K562 (cell line): ENCODE results near the gene CCDC200. TPM values are rescaled to one million over a fixed set of nuclear protein-coding genes. Genes with fewer than 3 reads are reported as not detected.
A peak's percentile ranks its signal among the peaks of the same experiment; 100 is the strongest.
"Not testable (repeated sequence)": the region's sequence is repeated elsewhere in the genome, so short reads cannot be mapped to it uniquely, and the experiment has no call there.

Experiments
- ATAC-seq: fragments of 200-7000 bp; cut with Tn5 transposase; 3 replicates; pipeline ENCODE4 v1.9.1; 2020; ENCODE audit warnings: moderate library complexity
- BruUV-seq: library from RNA; stranded (reverse); fragments of 400-500 nt; replicated peaks from 2 replicates; lab custom pipeline; 2021; lab: Mats Ljungman, UMichigan
- CTCF ChIA-PET: fragments of 300-600 bp; formaldehyde crosslinking; extraction: SDS; loops from one replicate; lab custom pipeline; 2021; ENCODE audit warnings: low intra/inter-chr PET ratio; lab: Yijun Ruan, JAX
- POLR2A ChIA-PET: fragments of 300-600, 350-650 bp; sonication (Branson Sonifier 250); formaldehyde crosslinking; extraction: SDS; loops from one replicate; lab custom pipeline; 2021; ENCODE audit warnings: antibody characterized with exemption, inconsistent platforms; lab: Yijun Ruan, JAX
- DNase-seq, 4 experiments: peaks; one replicate each; pipeline versions ENCODE4 v3.0.0 to v3.0.0-alpha.2; 2011 to 2018; ENCODE audit warnings: low spot score in 3 of 4, mixed read lengths in 3 of 4; ENCODE audit errors: extremely low read depth in 1 of 4
- FAIRE-seq: peaks from 2 replicates; lab custom pipeline; 2011; peaks lifted over from hg19 to GRCh38; lab: Jason Lieb, UNC
- H2AFZ ChIP-seq: 2 replicates; pipeline ENCODE4 v1.6.0; 2011; ENCODE audit warnings: low read depth, low read length, control low read depth, inconsistent platforms
- H3K27ac ChIP-seq: fragments of 200-600 bp; 3 replicates; pipeline ENCODE4 v1.8.0; 2011; ENCODE audit warnings: low read depth, mild to moderate bottlenecking, control low read depth, inconsistent platforms, low read length, moderate library complexity, mixed read lengths; ENCODE audit errors: extremely low read depth
- H3K27me3 ChIP-seq, 2 experiments: fragments of 300-600 bp in 1 of 2; 2 replicates in 1 of 2; 3 replicates in 1 of 2; pipeline versions ENCODE4 v1.6.0 to v1.8.0; 2011; ENCODE audit warnings: inconsistent platforms in 2 of 2, low read length in 2 of 2, mild to moderate bottlenecking in 1 of 2, mixed read lengths in 1 of 2, moderate library complexity in 1 of 2; ENCODE audit not compliant: control insufficient read depth in 2 of 2, insufficient read depth in 2 of 2
- H3K36me3 ChIP-seq: fragments of 300-600 bp; 3 replicates; pipeline ENCODE4 v1.8.0; 2011; ENCODE audit warnings: mild to moderate bottlenecking, low read length, inconsistent platforms; ENCODE audit not compliant: control insufficient read depth, insufficient read depth
- H3K4me1 ChIP-seq, 2 experiments: fragments of 200-600 bp in 1 of 2; replicated peaks in 1 of 2; 2 replicates in 1 of 2; 3 replicates in 1 of 2; pipeline versions ENCODE4 v1.5.1 to v1.8.0; 2011; ENCODE audit warnings: inconsistent platforms in 2 of 2, low read length in 2 of 2, mild to moderate bottlenecking in 1 of 2, mixed read lengths in 1 of 2, moderate library complexity in 1 of 2; ENCODE audit not compliant: control insufficient read depth in 2 of 2, insufficient read depth in 2 of 2
- H3K4me2 ChIP-seq: 2 replicates; pipeline ENCODE4 v1.6.1; 2011; ENCODE audit warnings: low read length, control low read depth, inconsistent platforms, mixed read lengths; ENCODE audit not compliant: insufficient read depth
- H3K4me3 ChIP-seq: fragments of 200-600 bp; sonication (generic), shearing (Covaris generic); 2 replicates; pipeline ENCODE4 v1.5.1; 2016; ENCODE audit warnings: control low read depth, inconsistent platforms
- H3K79me2 ChIP-seq: fragments of 200-600 bp; 3 replicates; pipeline ENCODE4 v1.8.0; 2011; ENCODE audit warnings: low read length, inconsistent platforms; ENCODE audit not compliant: control insufficient read depth, insufficient read depth
- H3K9ac ChIP-seq, 2 experiments: 2 replicates each; pipeline versions ENCODE4 v1.6.0 to v1.6.1; 2011; ENCODE audit warnings: low read depth in 2 of 2, low read length in 2 of 2, control low read depth in 1 of 2, inconsistent platforms in 1 of 2, mild to moderate bottlenecking in 1 of 2, mixed read lengths in 1 of 2; ENCODE audit not compliant: insufficient read depth in 1 of 2
- H3K9me1 ChIP-seq: one replicate; pipeline ENCODE4 v1.6.0; 2011; ENCODE audit warnings: inconsistent platforms, mild to moderate bottlenecking, low read length, moderate library complexity; ENCODE audit not compliant: control insufficient read depth, insufficient read depth
- H3K9me3 ChIP-seq: replicated peaks from 2 replicates; pipeline ENCODE4 v1.5.1; 2011; ENCODE audit warnings: low read depth, low read length, inconsistent platforms; ENCODE audit not compliant: control insufficient read depth, insufficient read depth
- H4K20me1 ChIP-seq: replicated peaks from 2 replicates; pipeline ENCODE4 v1.6.1; 2011; ENCODE audit warnings: low read length, inconsistent platforms, mixed read lengths; ENCODE audit not compliant: control insufficient read depth, insufficient read depth
- KHSRP ChIP-seq: fragments of 450-650 bp; IDR thresholded peaks from 2 replicates; pipeline ENCODE4 v1.6.1; 2017
- NCOA1 ChIP-seq: fragments of 450-650 bp; IDR thresholded peaks from 2 replicates; pipeline ENCODE4 v1.6.1; 2016; ENCODE audit warnings: low read depth
- TBL1XR1 ChIP-seq, 2 experiments: IDR thresholded peaks; 2 replicates each; pipeline ENCODE4 v1.6.1; 2012; ENCODE audit warnings: improper control_type of control experiment in 2 of 2, low read length in 2 of 2, mild to moderate bottlenecking in 1 of 2
- ZEB2 ChIP-seq: fragments of 450-650 bp; IDR thresholded peaks from 2 replicates; pipeline ENCODE4 v1.6.1; 2016
- ZNF146 ChIP-seq: IDR thresholded peaks from one replicate; pipeline ENCODE4 v1.6.1; 2018; ENCODE audit warnings: missing compliant biosample characterization; ENCODE audit not compliant: unreplicated experiment
- WGBS: fragments of 100-300 bp; shearing (Covaris generic); methylation state at CpG from one replicate; pipeline ENCODE4 v1.1.6; 2016; ENCODE audit warnings: low coverage, mixed read lengths; ENCODE audit not compliant: insufficient coverage; ENCODE audit errors: missing lambda C conversion rate; 5-methylcytosine and 5-hydroxymethylcytosine counted together
- in situ Hi-C: fragments of 300-500 bp; cut with MboI; formaldehyde crosslinking; loops from 4 replicates; pipeline ENCODE4 v1.15.0; 2018; ENCODE audit warnings: inconsistent platforms, mixed read lengths
- intact Hi-C: fragments of 100-400 bp; cut with micrococcal nuclease; formaldehyde crosslinking; loops from 2 replicates; pipeline ENCODE4 v1.14.2; 2022
- polyA plus RNA-seq, 8 experiments: library from polyadenylated mRNA; depleted of rRNA in 4 of 8; stranded (reverse) in 5 of 8; unstranded in 3 of 8; fragments of >200 nt; fragmentation: Nextera tagmentation in 2 of 8; fragmentation: Illumina TruSeq in 1 of 8; extraction: Ambion mirVana in 2 of 8; extraction: Trizol in 1 of 8; gene quantifications; 2 replicates each; pipeline versions ENCODE4 v1.2.1 to v1.2.3, GENCODE V29; 2011 to 2014; ENCODE audit warnings: inconsistent platforms in 1 of 8, missing spikeins in 1 of 8
- total RNA-seq, 7 experiments: library from RNA; depleted of rRNA in 6 of 7; stranded (reverse); fragments of >200 nt in 6 of 7; fragmentation: Illumina TruSeq in 2 of 7; extraction: Trizol in 2 of 7; gene quantifications; 2 replicates each; pipeline versions ENCODE4 v1.2.1 to v1.2.3, GENCODE V29; 2011 to 2021; ENCODE audit warnings: low replicate concordance in 1 of 7

Gene CCDC200
- total and polyA plus RNA-seq, 9 of the 15 experiments (the other 6 are each of a cell fraction or from before 2014, with no cell fraction given): 0.14 TPM; not detected in 8

- 79% methylated on average over 5 of the region's 5 CpGs for WGBS
- ATAC-seq (no peak), DNase-seq (no peak), FAIRE-seq (no peak)
- no peaks in the 10 kb centered on the region for H3K27me3 ChIP-seq
- ChIA-PET POLR2A (interaction anchor here (0.7 to 3.5 kb wide), 3 partner anchors 8 to 123 kb away, joined by 3 to 18 read pairs (median 4); no protein-coding TSS in a partner anchor), CTCF (no interaction called here)
- H4K20me1 ChIP-seq: no peaks in the 10 kb centered on the region
- H3K4me2 ChIP-seq: no peak overlapping the region
- H3K4me1 ChIP-seq: no peaks in the 10 kb centered on the region
- H3K27ac ChIP-seq: no peak overlapping the region
- H3K79me2 ChIP-seq: no peaks in the 10 kb centered on the region
- intact Hi-C loops: no loop called here
- H3K9me1 ChIP-seq: no peaks in the 10 kb centered on the region
- no peaks in the 10 kb centered on the region for H3K9me3 ChIP-seq
- H3K4me3 ChIP-seq: no peak overlapping the region
- no peak overlapping the region for H3K9ac ChIP-seq
- in situ Hi-C loops: no loop called here
- BruUV-seq: no TSS peak
- no peak overlapping the region for H2AFZ ChIP-seq
- TF ChIP-seq KHSRP (no peak), TBL1XR1 (IDR thresholded peaks at IDR 0.05; ENCODE audit: low read length in 2 of 2) (no peak), ZEB2 (no peak), NCOA1 (no peak)
- H3K36me3 ChIP-seq: peaks cover 73% of the 10 kb centered on the region
These were observed 35.2 kb downstream of the CCDC200 start for GRCh38 chr17:43193251-43193650.

GRCh38 chr17:43186656-43187055, 41.8 kb downstream of the CCDC200 start:
- DNase-seq, ATAC-seq, H3K9ac ChIP-seq, BruUV-seq, FAIRE-seq, intact Hi-C loops, H3K27me3 ChIP-seq, in situ Hi-C loops, H3K27ac ChIP-seq, H3K4me2 ChIP-seq, H2AFZ ChIP-seq, H3K9me3 ChIP-seq, H3K9me1 ChIP-seq, CTCF ChIA-PET, H3K4me3 ChIP-seq, H3K79me2 ChIP-seq, H3K4me1 ChIP-seq, H4K20me1 ChIP-seq: not testable (repeated sequence)
- H3K36me3 ChIP-seq: peaks cover 34% of the 10 kb centered on the region
- POLR2A ChIA-PET: interaction anchor here (1.1 kb wide), 1 partner anchor 8 kb away, joined by 3 read pairs; no protein-coding TSS in a partner anchor
- peak; percentile 86 for TF ChIP-seq ZNF146 (CRISPR knock-in tag)
- 91% methylated on average over 5 of the region's 5 CpGs for WGBS
